Small intestine (tissue), 7 donors: ENCODE measurements around the gene PSMD3. TPM values are rescaled to one million over a fixed set of nuclear protein-coding genes. Genes with fewer than 3 reads are reported as not detected.

ENCODE experiments used
- DNase-seq, 2 donors: peaks; one replicate each; pipeline versions ENCODE4 v3.0.0 to v3.0.0-alpha.2; 2013
- FAIRE-seq: peaks from 2 replicates; lab custom pipeline; 2012; peaks lifted over from hg19 to GRCh38; lab: Jason Lieb, UNC
- H3K27ac ChIP-seq, 3 donors: one replicate each; pipeline ENCODE4 v1.5.1; 2013; ENCODE audit warnings: low read length in 2 of 3, mild to moderate bottlenecking in 2 of 3, control low read depth in 1 of 3, inconsistent platforms in 1 of 3, low read depth in 1 of 3, moderate library complexity in 1 of 3
- H3K27me3 ChIP-seq, 3 donors: one replicate each; pipeline ENCODE4 v1.6.1; 2013; ENCODE audit warnings: low read length in 3 of 3, inconsistent platforms in 1 of 3; ENCODE audit not compliant: control insufficient read depth in 3 of 3, insufficient read depth in 3 of 3
- H3K36me3 ChIP-seq, 3 donors: one replicate each; pipeline ENCODE4 v1.6.1; 2013; ENCODE audit warnings: low read length in 3 of 3, inconsistent platforms in 1 of 3, low read depth in 1 of 3, mild to moderate bottlenecking in 1 of 3, moderate library complexity in 1 of 3; ENCODE audit not compliant: control insufficient read depth in 3 of 3, insufficient read depth in 2 of 3
- H3K4me1 ChIP-seq, 3 donors: one replicate each; pipeline ENCODE4 v1.6.1; 2013; ENCODE audit warnings: low read length in 2 of 3, inconsistent platforms in 1 of 3, low read depth in 1 of 3, mild to moderate bottlenecking in 1 of 3, moderate library complexity in 1 of 3; ENCODE audit not compliant: control insufficient read depth in 3 of 3, insufficient read depth in 2 of 3
- H3K4me3 ChIP-seq, 3 donors: one replicate each; pipeline ENCODE4 v1.5.1; 2013; ENCODE audit warnings: low read length in 3 of 3, control low read depth in 1 of 3, inconsistent platforms in 1 of 3, low read depth in 1 of 3, mild to moderate bottlenecking in 1 of 3, moderate library complexity in 1 of 3
- H3K9me3 ChIP-seq, 2 donors: one replicate each; pipeline ENCODE4 v1.6.1; 2013; ENCODE audit warnings: low read depth in 1 of 2, low read length in 1 of 2; ENCODE audit not compliant: control insufficient read depth in 2 of 2, insufficient read depth in 1 of 2
- WGBS, 3 donors: extraction: QIAGEN DNeasy Blood & Tissue Kit; methylation state at CpG; one replicate each; pipeline ENCODE4 v1.1.7; 2013; 5-methylcytosine and 5-hydroxymethylcytosine counted together
- polyA plus RNA-seq, 4 donors: library from polyadenylated mRNA; stranded (reverse) in 3 of 4; unstranded in 1 of 4; fragments of 200-250 nt in 3 of 4; fragments of 120-200 nt in 1 of 4; gene quantifications; one replicate each; pipeline versions ENCODE4 v1.2.1 to v1.2.3, GENCODE V29; 2013
- donor health status: healthy with polysubstance abuse.
- donor health status: control.
- donor health status: control.
- donor health status: Bipolar disorder and iron deficiency.
- donor health status: healthy.

PSMD3 gene
- polyA plus RNA-seq, 4 donors: 43.6 to 93.6 (median 62.3) TPM

GRCh38 chr17:39951924-39952679, 28.5 kb upstream of the PSMD3 start:
- no peak for DNase-seq
- Histone ChIP-seq H3K9me3 (no peaks in the 10 kb centered on the region), H3K36me3 (no peaks in the 10 kb centered on the region), H3K4me1 (peaks cover 0 to 12% (median 0%) of the 10 kb centered on the region in 3 donors), H3K27ac (peak overlapping the region in 1 of 3 donors; percentile 16), H3K4me3 (peak overlapping the region in 2 of 3 donors; percentile 21 to 54), H3K27me3 (no peaks in the 10 kb centered on the region)
- WGBS, 3 donors: 41 to 61% (median 52%) methylated on average over 22 of the region's 22 CpGs
- no peak for FAIRE-seq

GRCh38 chr17:39952680-39953470, 27.7 kb upstream of the PSMD3 start:
- Histone ChIP-seq H3K27me3 (no peaks in the 10 kb centered on the region), H3K4me3 (peak overlapping the region in 2 of 3 donors; percentile 26 to 54), H3K4me1 (peaks cover 0 to 12% (median 0%) of the 10 kb centered on the region in 3 donors), H3K36me3 (no peaks in the 10 kb centered on the region), H3K27ac (peak overlapping the region in 2 of 3 donors; percentile 22 to 25), H3K9me3 (no peaks in the 10 kb centered on the region)
- peak; percentile 95 to 97 for DNase-seq
- no peak for FAIRE-seq
- WGBS, 3 donors: 0 to 1% (median 1%) methylated on average over 26 to 55 of the region's 55 CpGs

- Histone ChIP-seq H3K27me3 (no peaks in the 10 kb centered on the region), H3K9me3 (no peaks in the 10 kb centered on the region), H3K36me3 (no peaks in the 10 kb centered on the region), H3K4me1 (peaks cover 0 to 12% (median 0%) of the 10 kb centered on the region in 3 donors), H3K4me3 (peak overlapping the region in 2 of 3 donors; percentile 26 to 40), H3K27ac (peak overlapping the region in 2 of 3 donors; percentile 22 to 25)
- FAIRE-seq: no peak
- WGBS, 3 donors: 44 to 50% (median 48%) methylated on average over 9 of the region's 9 CpGs
- no peak for DNase-seq
Observed at GRCh38 chr17:39953471-39953888, 27.1 kb upstream of the PSMD3 start.

- H3K9me3 ChIP-seq: no peaks in the 10 kb centered on the region
- no peak for FAIRE-seq
- H3K27me3 ChIP-seq: no peaks in the 10 kb centered on the region
- DNase-seq: no peak
- no peak overlapping the region for H3K4me3 ChIP-seq
- H3K4me1 ChIP-seq: peaks cover 0 to 11% (median 0%) of the 10 kb centered on the region in 3 donors
- 43 to 61% (median 50%) methylated on average over 4 of the region's 4 CpGs for WGBS, 3 donors
- no peaks in the 10 kb centered on the region for H3K36me3 ChIP-seq
- no peak overlapping the region for H3K27ac ChIP-seq
Observed at GRCh38 chr17:39954876-39955275, 25.7 kb upstream of the PSMD3 start.

- Histone ChIP-seq H3K4me1 (peaks cover 0 to 15% (median 3%) of the 10 kb centered on the region in 3 donors), H3K27ac (no peak overlapping the region), H3K9me3 (no peaks in the 10 kb centered on the region), H3K27me3 (no peaks in the 10 kb centered on the region), H3K36me3 (no peaks in the 10 kb centered on the region), H3K4me3 (no peak overlapping the region)
- DNase-seq (no peak), FAIRE-seq (no peak)
- 44 to 69% (median 66%) methylated on average over 4 of the region's 4 CpGs for WGBS, 3 donors
Observed at GRCh38 chr17:39955726-39956225, 24.8 kb upstream of the PSMD3 start.

- DNase-seq: peak in 1 of 2 donors; percentile 35
- 41 to 56% (median 43%) methylated on average over 6 to 8 of the region's 8 CpGs for whole genome bisulfite sequencing, 3 donors
- no peak for FAIRE-seq
- H3K27ac ChIP-seq: no peak overlapping the region
- H3K36me3 ChIP-seq: no peaks in the 10 kb centered on the region
- peaks cover 0 to 6% (median 3%) of the 10 kb centered on the region in 3 donors for H3K4me1 ChIP-seq
- H3K4me3 ChIP-seq: no peak overlapping the region
- no peaks in the 10 kb centered on the region for H3K9me3 ChIP-seq
- H3K27me3 ChIP-seq: no peaks in the 10 kb centered on the region
Observed at GRCh38 chr17:39960524-39961041, 20.0 kb upstream of the PSMD3 start.

- no peak for DNase-seq
- Histone ChIP-seq H3K4me3 (no peak within 1 kb of the TSS), H3K27ac (peak within 1 kb of the TSS in 1 of 3 donors; percentile 1), H3K9me3 (no peaks in the 10 kb centered on the region), H3K4me1 (peaks cover 0 to 6% (median 3%) of the 10 kb centered on the region in 3 donors), H3K36me3 (no peaks in the 10 kb centered on the region), H3K27me3 (peaks cover 0 to 3% (median 0%) of the 10 kb centered on the region in 3 donors)
- FAIRE-seq: no peak
- WGBS, 3 donors: 47 to 56% (median 52%) methylated on average over 6 of the region's 6 CpGs
Observed at GRCh38 chr17:39962642-39963220, 17.9 kb upstream of the PSMD3 start, which contains the start of gene GSDMA. TSS of gene GSDMA (plus strand) at chr17:39963004. CDS start at chr17:39965688, 2,684 bp downstream.
